Measurements from ENCODE around the gene BMAL2. TPM values are rescaled to one million over a fixed set of nuclear protein-coding genes. Genes with fewer than 3 reads are reported as not detected.

The BMAL2 gene
- total RNA-seq, 1 experiment from 2014 or later, result 16.2 TPM

GRCh38 chr12:27305673-27306456, 26.8 kb upstream of the BMAL2 start:
- no peak overlapping the region for H3K4me3 Mint-ChIP-seq
- POLR2A ChIA-PET, result interaction anchor here (0.7 kb wide), 1 partner anchor 312 kb away, joined by 3 read pairs; no protein-coding TSS in a partner anchor
- H3K27me3 Mint-ChIP-seq (ENCODE audit: low read depth), result no peaks in the 10 kb centered on the region
- DNase-seq (ENCODE audit: low spot score) (no peak), ATAC-seq (no peak)
- H3K9me3 Mint-ChIP-seq, result no peaks in the 10 kb centered on the region
- peak overlapping the region; percentile 55; the same call in 1 of the 2 replicates for H3K27ac Mint-ChIP-seq
- H3K36me3 Mint-ChIP-seq, result peaks cover 10% of the 10 kb centered on the region
- TF ChIP-seq E2F1 (CRISPR knock-in tag; IDR thresholded peaks at IDR 0.05) (no peak), TP53 (CRISPR knock-in tag; IDR thresholded peaks at IDR 0.05) (no peak), ZNF671 (CRISPR knock-in tag; IDR thresholded peaks at IDR 0.05) (no peak), MLX (CRISPR knock-in tag; IDR thresholded peaks at IDR 0.05) (no peak), ERG (CRISPR knock-in tag; IDR thresholded peaks at IDR 0.05) (no peak), NR2C2 (CRISPR knock-in tag; IDR thresholded peaks at IDR 0.05) (no peak), ELF4 (CRISPR knock-in tag; IDR thresholded peaks at IDR 0.05; ENCODE audit: low read depth) (no peak), FOXJ3 (CRISPR knock-in tag; IDR thresholded peaks at IDR 0.05; ENCODE audit: borderline replicate concordance) (no peak), KAT7 (CRISPR knock-in tag; IDR thresholded peaks at IDR 0.05; ENCODE audit: borderline replicate concordance) (no peak)
- CTCF ChIA-PET, result interaction anchor here (0.6 to 7.2 kb wide), 49 partner anchors 9 to 1305 kb away, joined by 3 to 57 read pairs (median 4); partner anchors contain the start of genes MED21, STK38L and TM7SF3
- no peaks in the 10 kb centered on the region for H3K4me1 Mint-ChIP-seq

GRCh38 chr12:27309293-27309994, 23.2 kb upstream of the BMAL2 start:
- no peak for ATAC-seq
- TF ChIP-seq MYBL2 (CRISPR knock-in tag; IDR thresholded peaks at IDR 0.05) (no peak), USF2 (CRISPR knock-in tag; IDR thresholded peaks at IDR 0.05) (no peak), ATF2 (CRISPR knock-in tag; IDR thresholded peaks at IDR 0.05; ENCODE audit: borderline replicate concordance, low read depth) (no peak), ARID4B (CRISPR knock-in tag; IDR thresholded peaks at IDR 0.05; ENCODE audit: borderline replicate concordance) (no peak), ELF4 (CRISPR knock-in tag; IDR thresholded peaks at IDR 0.05; ENCODE audit: low read depth) (no peak), GTF2I (CRISPR knock-in tag; conservative IDR thresholded peaks at IDR 0.05) (no peak), ZNF423 (CRISPR knock-in tag; IDR thresholded peaks at IDR 0.05) (no peak), ZNF232 (CRISPR knock-in tag; IDR thresholded peaks at IDR 0.05) (no peak), CREB1 (CRISPR knock-in tag; IDR thresholded peaks at IDR 0.05) (no peak), TEAD4 (CRISPR knock-in tag; IDR thresholded peaks at IDR 0.05) (no peak), NR2C2 (CRISPR knock-in tag; IDR thresholded peaks at IDR 0.05) (no peak), FOXK1 (CRISPR knock-in tag; IDR thresholded peaks at IDR 0.05) (no peak), ZMAT4 (CRISPR knock-in tag; IDR thresholded peaks at IDR 0.05) (no peak)
- Mint-ChIP-seq H3K4me3 (no peak overlapping the region), H3K9me3 (no peaks in the 10 kb centered on the region), H3K4me1 (no peaks in the 10 kb centered on the region), H3K36me3 (peaks cover 24% of the 10 kb centered on the region), H3K27ac (no peak overlapping the region), H3K27me3 (ENCODE audit: low read depth) (no peaks in the 10 kb centered on the region)
- POLR2A ChIA-PET, result no interaction called here
- CTCF ChIA-PET, result no interaction called here
- DNase-seq (ENCODE audit: low spot score), result no peak

Measured in WTC11 (cell line).